A549 (cell line): ENCODE results near the gene NEURL1. TPM values are rescaled to one million over a fixed set of nuclear protein-coding genes. Genes with fewer than 3 reads are reported as not detected.

Experiments
- ATAC-seq, 2 experiments: fragments of 200-7000 bp in 1 of 2; fragments of >200 bp in 1 of 2; cut with Nextera tagmentation in 1 of 2; cut with Tn5 transposase in 1 of 2; 3 replicates each; pipeline versions ENCODE4 v1.8.0 to v1.9.1; 2018 to 2020; ENCODE audit warnings: mild to moderate bottlenecking in 1 of 2, moderate library complexity in 1 of 2
- CTCF ChIA-PET: fragments of 300-600 bp; sonication (Branson Sonifier 250); formaldehyde crosslinking; extraction: SDS; loops from one replicate; lab custom pipeline; 2021; ENCODE audit warnings: antibody characterized with exemption, inconsistent platforms; lab: Yijun Ruan, JAX
- POLR2A ChIA-PET: fragments of 350-600 bp; formaldehyde crosslinking; extraction: SDS; loops from one replicate; lab custom pipeline; 2021; ENCODE audit warnings: antibody characterized with exemption, inconsistent platforms; lab: Yijun Ruan, JAX
- DNase-seq, 2 experiments: peaks; one replicate each; pipeline versions ENCODE4 v3.0.0 to v3.0.0-alpha.2; 2011 to 2016; ENCODE audit warnings: low read depth in 1 of 2, low spot score in 1 of 2
- FAIRE-seq: peaks from 2 replicates; lab custom pipeline; 2011; peaks lifted over from hg19 to GRCh38; lab: Jason Lieb, UNC
- H3K27ac ChIP-seq, 2 experiments: fragments of >200 bp; sonication (Bioruptor Twin); formaldehyde crosslinking; 3 replicates each; pipeline ENCODE4 v1.5.1; 2016 to 2017
- H3K4me1 ChIP-seq: fragments of >200 bp; sonication (Bioruptor Twin); formaldehyde crosslinking; 3 replicates; pipeline ENCODE4 v1.6.1; 2016
- H3K4me2 ChIP-seq: fragments of >200 bp; sonication (Bioruptor Twin); formaldehyde crosslinking; 3 replicates; pipeline ENCODE4 v1.6.1; 2016
- H3K4me3 ChIP-seq: fragments of >200 bp; sonication (Bioruptor Twin); formaldehyde crosslinking; 3 replicates; pipeline ENCODE4 v1.5.1; 2016
- H3K9me3 ChIP-seq: fragments of >200 bp; sonication (Bioruptor Twin); formaldehyde crosslinking; 3 replicates; pipeline ENCODE4 v1.6.1; 2016
- BHLHE40 ChIP-seq: IDR thresholded peaks from 2 replicates; pipeline ENCODE4 v1.6.1; 2012; ENCODE audit warnings: low read depth, low read length, inconsistent platforms
- CEBPB ChIP-seq, 2 experiments: fragments of >200 bp in 1 of 2; sonication (Bioruptor Twin) in 1 of 2; formaldehyde crosslinking in 1 of 2; IDR thresholded peaks; 2 replicates each; pipeline ENCODE4 v1.6.1; 2012 to 2016
- CHD4 ChIP-seq: fragments of 200-600 bp; sonication (generic); IDR thresholded peaks from 2 replicates; pipeline ENCODE4 v1.6.1; 2016; ENCODE audit warnings: antibody characterized with exemption, mild to moderate bottlenecking, borderline replicate concordance
- CTCF ChIP-seq: fragments of >200 bp; sonication (Bioruptor Twin); formaldehyde crosslinking; IDR thresholded peaks from 3 replicates; pipeline ENCODE4 v1.5.1; 2016
- EHMT2 ChIP-seq: fragments of 200-600 bp; sonication (generic); IDR thresholded peaks from 2 replicates; pipeline ENCODE4 v1.6.1; 2016; ENCODE audit warnings: antibody characterized with exemption, low read depth, mild to moderate bottlenecking, moderate library complexity
- ESRRA ChIP-seq: fragments of 150-350 bp; IDR thresholded peaks from 2 replicates; pipeline ENCODE4 v1.6.1; 2014; ENCODE audit warnings: mild to moderate bottlenecking, low read length, borderline replicate concordance
- FOSL2 ChIP-seq, 2 experiments: fragments of 450-650 bp in 1 of 2; fragments of >200 bp in 1 of 2; sonication (Bioruptor Twin) in 1 of 2; formaldehyde crosslinking; IDR thresholded peaks; 2 replicates each; pipeline versions ENCODE4 v1.5.0 to v1.6.1; 2016 to 2020; ENCODE audit warnings: mild to moderate bottlenecking in 1 of 2, moderate library complexity in 1 of 2
- GATA3 ChIP-seq: IDR thresholded peaks from 2 replicates; pipeline ENCODE4 v1.6.1; 2012; ENCODE audit warnings: borderline replicate concordance
- HOXA7 ChIP-seq: fragments of 250-450 bp; sonication (Bioruptor Pico); IDR thresholded peaks from 2 replicates; pipeline ENCODE4 v1.5.0; 2020; ENCODE audit warnings: mild to moderate bottlenecking, moderate library complexity
- HOXB5 ChIP-seq: fragments of 250-450 bp; sonication (Bioruptor Pico); IDR thresholded peaks from 2 replicates; pipeline ENCODE4 v1.5.0; 2020; ENCODE audit warnings: mild to moderate bottlenecking, moderate library complexity
- JUN ChIP-seq, 2 experiments: fragments of >200 bp; sonication (Bioruptor Twin); formaldehyde crosslinking; IDR thresholded peaks; 2 replicates in 1 of 2; 3 replicates in 1 of 2; pipeline ENCODE4 v1.6.1; 2016 to 2017
- KDM5A ChIP-seq: fragments of 200-600 bp; sonication (generic); IDR thresholded peaks from 2 replicates; pipeline ENCODE4 v1.6.1; 2016; ENCODE audit warnings: antibody characterized with exemption, mild to moderate bottlenecking
- MYC ChIP-seq: IDR thresholded peaks from 2 replicates; pipeline ENCODE4 v1.6.1; 2012; ENCODE audit warnings: mild to moderate bottlenecking, inconsistent platforms, low read length, improper control_type of control experiment, borderline replicate concordance
- PBX3 ChIP-seq: IDR thresholded peaks from 2 replicates; pipeline ENCODE4 v1.6.1; 2012
- POLR2A ChIP-seq: IDR thresholded peaks from 2 replicates; pipeline ENCODE4 v1.6.1; 2012; ENCODE audit warnings: mild to moderate bottlenecking, low read length
- RAD21 ChIP-seq, 2 experiments: fragments of >200 bp in 1 of 2; sonication (Bioruptor Twin) in 1 of 2; formaldehyde crosslinking in 1 of 2; IDR thresholded peaks in 1 of 2; conservative IDR thresholded peaks in 1 of 2; 2 replicates in 1 of 2; 3 replicates in 1 of 2; pipeline ENCODE4 v1.6.1; 2012 to 2018; ENCODE audit warnings: inconsistent platforms in 1 of 2
- RARB ChIP-seq: fragments of 250-450 bp; sonication (Bioruptor Pico); IDR thresholded peaks from 2 replicates; pipeline ENCODE4 v1.8.0; 2021; ENCODE audit warnings: mild to moderate bottlenecking, moderate library complexity
- RCOR1 ChIP-seq: fragments of 150-350 bp; IDR thresholded peaks from 2 replicates; pipeline ENCODE4 v1.6.1; 2014; ENCODE audit warnings: antibody characterized with exemption, low read length, low read depth
- RNF2 ChIP-seq: fragments of 200-600 bp; sonication (generic); IDR thresholded peaks from 2 replicates; pipeline ENCODE4 v1.6.1; 2016; ENCODE audit warnings: low read depth, mild to moderate bottlenecking, antibody characterized with exemption, moderate library complexity, borderline replicate concordance
- SREBF2 ChIP-seq: fragments of 450-650 bp; IDR thresholded peaks from 2 replicates; pipeline ENCODE4 v1.6.1; 2014; ENCODE audit warnings: mild to moderate bottlenecking, moderate library complexity
- TFCP2L1 ChIP-seq: fragments of 250-450 bp; sonication (Bioruptor Pico); IDR thresholded peaks from 2 replicates; pipeline ENCODE4 v1.5.0; 2021; ENCODE audit warnings: mild to moderate bottlenecking
- TP53 ChIP-seq: fragments of 250-450 bp; sonication (Bioruptor Pico); IDR thresholded peaks from 2 replicates; pipeline ENCODE4 v1.5.0; 2021; ENCODE audit warnings: mild to moderate bottlenecking, moderate library complexity
- ZC3H11A ChIP-seq: fragments of 450-650 bp; IDR thresholded peaks from 2 replicates; pipeline ENCODE4 v1.6.1; 2014; ENCODE audit warnings: antibody characterized with exemption, mild to moderate bottlenecking
- WGBS: methylation state at CpG from one replicate; pipeline ENCODE4 v1.1.6; 2017; ENCODE audit errors: missing lambda C conversion rate; 5-methylcytosine and 5-hydroxymethylcytosine counted together
- polyA plus RNA-seq, 4 experiments: library from polyadenylated mRNA; depleted of rRNA in 3 of 4; stranded (reverse); fragments of >200 nt; fragmentation: RNase III in 1 of 4; extraction: RNeasy Plus Mini Kit Qiagen cat#74134 plus additional on column Dnase treatment in 1 of 4; gene quantifications; 2 replicates in 3 of 4; 3 replicates in 1 of 4; pipeline ENCODE4 v1.2.3, GENCODE V29; 2011 to 2017
- TF ChIP-seq, protein P1 (sequence below): IDR thresholded peaks from 2 replicates; pipeline ENCODE4 v1.6.1; 2012

NEURL1 gene
- polyA plus RNA-seq, 2 of the 4 experiments (the other 2 are of a cell fraction), result 0.06 to 0.37 TPM

DNA sequence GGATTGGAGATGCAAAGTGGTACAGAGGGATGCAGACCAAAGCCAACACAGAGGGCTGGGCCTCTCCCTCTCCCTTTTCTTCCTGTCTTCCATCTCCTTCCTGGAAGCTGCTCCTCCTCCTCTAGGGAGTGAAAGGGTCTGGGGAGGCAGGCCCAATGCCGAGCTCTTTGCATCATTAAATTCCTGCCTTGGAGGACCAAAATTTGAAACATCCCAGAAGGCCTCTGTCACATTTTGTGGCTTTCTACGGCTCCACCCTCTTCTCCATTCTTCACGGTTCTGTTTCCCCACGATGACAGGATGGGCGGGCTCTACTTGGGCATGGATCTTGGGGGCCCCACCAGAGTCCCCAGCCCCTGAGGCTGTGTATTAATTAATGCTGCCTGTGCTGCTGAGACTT lies 76.4 kb downstream of the NEURL1 start:
- POLR2A ChIA-PET, result no interaction called here
- 77% methylated on average over 5 of the region's 5 CpGs for WGBS
- Histone ChIP-seq H3K4me3 (no peak overlapping the region), H3K27ac (no peak overlapping the region), H3K4me1 (no peaks in the 10 kb centered on the region), H3K4me2 (no peak overlapping the region), H3K9me3 (no peaks in the 10 kb centered on the region)
- CTCF ChIA-PET, result interaction anchor here (1.9 kb wide), 1 partner anchor 9 kb away, joined by 6 read pairs; no protein-coding TSS in a partner anchor
- no peak; a peak in 1 of 6 replicates for ATAC-seq
- no peak for FAIRE-seq
- TF ChIP-seq JUN (IDR thresholded peaks at IDR 0.05), result no peak
- no peak for TF ChIP-seq CHD4
- TF ChIP-seq CTCF, result no peak
- no peak for TF ChIP-seq FOSL2 (IDR thresholded peaks at IDR 0.05)
- no peak for TF ChIP-seq FOSL2 (CRISPR knock-in tag; IDR thresholded peaks at IDR 0.05)
- TF ChIP-seq, protein P1, sequence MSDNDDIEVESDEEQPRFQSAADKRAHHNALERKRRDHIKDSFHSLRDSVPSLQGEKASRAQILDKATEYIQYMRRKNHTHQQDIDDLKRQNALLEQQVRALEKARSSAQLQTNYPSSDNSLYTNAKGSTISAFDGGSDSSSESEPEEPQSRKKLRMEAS, result no peak
- no peak for TF ChIP-seq HOXB5 (CRISPR knock-in tag)
- TF ChIP-seq PBX3, result no peak
- TF ChIP-seq BHLHE40, result no peak
- TF ChIP-seq GATA3, result no peak
- TF ChIP-seq ZC3H11A, result no peak
- no peak for DNase-seq

GRCh38 chr10:103570844-103571655 lies 77.5 kb downstream of the NEURL1 start:
- no peak overlapping the region for H3K4me2 ChIP-seq
- no peaks in the 10 kb centered on the region for H3K9me3 ChIP-seq
- no peak overlapping the region for H3K27ac ChIP-seq
- CTCF ChIA-PET, result no interaction called here
- FAIRE-seq (no peak), DNase-seq (no peak)
- H3K4me1 ChIP-seq, result peaks cover 9% of the 10 kb centered on the region; the same call in 2 of the 3 replicates
- TF ChIP-seq RNF2 (no peak), RCOR1 (no peak), PBX3 (no peak), ZC3H11A (no peak), ESRRA (no peak), GATA3 (no peak)
- TF ChIP-seq, all 56 proteins: peak for 0
- ATAC-seq, result no peak
- no peak overlapping the region for H3K4me3 ChIP-seq
- WGBS, result 90% methylated on average over 24 of the region's 28 CpGs
- POLR2A ChIA-PET, result no interaction called here

DNA sequence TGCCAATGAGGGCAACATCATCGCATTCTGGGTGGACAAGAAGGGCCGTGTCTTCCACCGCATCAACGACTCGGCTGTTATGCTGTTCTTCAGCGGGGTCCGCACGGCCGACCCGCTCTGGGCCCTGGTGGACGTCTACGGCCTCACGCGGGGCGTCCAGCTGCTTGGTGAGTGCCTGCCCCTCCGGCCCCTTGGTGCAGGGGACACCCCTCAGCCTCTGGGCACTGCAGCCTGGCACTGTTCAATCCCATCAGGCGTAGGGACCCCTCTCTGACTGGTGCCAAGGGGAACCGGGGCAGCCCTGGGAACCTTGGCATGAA lies 78.1 kb downstream of the NEURL1 start:
- CTCF ChIA-PET, result no interaction called here
- TF ChIP-seq TP53 (CRISPR knock-in tag), result no peak
- TF ChIP-seq CHD4, result no peak
- no peak for TF ChIP-seq POLR2A
- no peak for TF ChIP-seq RAD21 (conservative IDR thresholded peaks at IDR 0.05 in 1 of 2, IDR thresholded peaks at IDR 0.05 in 1 of 2)
- TF ChIP-seq EHMT2, result no peak
- no peak for TF ChIP-seq HOXA7 (CRISPR knock-in tag)
- TF ChIP-seq CEBPB (IDR thresholded peaks at IDR 0.05), result no peak
- TF ChIP-seq MYC, result no peak
- TF ChIP-seq TFCP2L1 (CRISPR knock-in tag), result no peak
- TF ChIP-seq SREBF2, result no peak
- no peak for TF ChIP-seq KDM5A
- TF ChIP-seq BHLHE40, result no peak
- TF ChIP-seq RARB (CRISPR knock-in tag), result no peak
- ATAC-seq (no peak), DNase-seq (no peak), FAIRE-seq (no peak)
- H3K9me3 ChIP-seq, result no peaks in the 10 kb centered on the region
- POLR2A ChIA-PET, result no interaction called here
- H3K27ac ChIP-seq, result no peak overlapping the region
- no peak overlapping the region for H3K4me2 ChIP-seq
- 87% methylated on average over 14 of the region's 18 CpGs for WGBS
- no peak overlapping the region for H3K4me3 ChIP-seq
- H3K4me1 ChIP-seq, result peaks cover 14% of the 10 kb centered on the region; the same call in 2 of the 3 replicates
